Measurements from ENCODE around the gene PAQR7. TPM values are rescaled to one million over a fixed set of nuclear protein-coding genes. Genes with fewer than 3 reads are reported as not detected.

Gene PAQR7
- total RNA-seq, 2 donors from 2014 or later = 3.0 to 4.4 TPM

- H3K27ac ChIP-seq = no peak overlapping the region
- H3K27me3 ChIP-seq = no peaks in the 10 kb centered on the region
- peaks cover 30% of the 10 kb centered on the region for H3K4me1 ChIP-seq
- peaks cover 0 to 2% of the 10 kb centered on the region in 2 donors for H3K36me3 ChIP-seq (replicated peaks in 1 of 2; ENCODE audit: insufficient read depth in 1 of 2, low read depth in 2 of 2)
- ATAC-seq (no peak), DNase-seq (no peak)
- H3K4me3 ChIP-seq = no peak overlapping the region
- 90 to 93% methylated on average over 3 to 10 of the region's 10 CpGs for WGBS, 2 donors
- H3K9me3 ChIP-seq = no peaks in the 10 kb centered on the region
- intact Hi-C loops (cut with DNase I) = no loop called here
- TF ChIP-seq, protein P1, sequence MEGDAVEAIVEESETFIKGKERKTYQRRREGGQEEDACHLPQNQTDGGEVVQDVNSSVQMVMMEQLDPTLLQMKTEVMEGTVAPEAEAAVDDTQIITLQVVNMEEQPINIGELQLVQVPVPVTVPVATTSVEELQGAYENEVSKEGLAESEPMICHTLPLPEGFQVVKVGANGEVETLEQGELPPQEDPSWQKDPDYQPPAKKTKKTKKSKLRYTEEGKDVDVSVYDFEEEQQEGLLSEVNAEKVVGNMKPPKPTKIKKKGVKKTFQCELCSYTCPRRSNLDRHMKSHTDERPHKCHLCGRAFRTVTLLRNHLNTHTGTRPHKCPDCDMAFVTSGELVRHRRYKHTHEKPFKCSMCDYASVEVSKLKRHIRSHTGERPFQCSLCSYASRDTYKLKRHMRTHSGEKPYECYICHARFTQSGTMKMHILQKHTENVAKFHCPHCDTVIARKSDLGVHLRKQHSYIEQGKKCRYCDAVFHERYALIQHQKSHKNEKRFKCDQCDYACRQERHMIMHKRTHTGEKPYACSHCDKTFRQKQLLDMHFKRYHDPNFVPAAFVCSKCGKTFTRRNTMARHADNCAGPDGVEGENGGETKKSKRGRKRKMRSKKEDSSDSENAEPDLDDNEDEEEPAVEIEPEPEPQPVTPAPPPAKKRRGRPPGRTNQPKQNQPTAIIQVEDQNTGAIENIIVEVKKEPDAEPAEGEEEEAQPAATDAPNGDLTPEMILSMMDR (IDR thresholded peaks at IDR 0.05) = no peak
- no peak for TF ChIP-seq POLR2A (IDR thresholded peaks at IDR 0.05)
These were observed 48.9 kb downstream of the PAQR7 start for GRCh38 chr1:25826571-25826970.

- H3K27me3 ChIP-seq = no peaks in the 10 kb centered on the region
- H3K27ac ChIP-seq = no peak overlapping the region
- DNase-seq (no peak), ATAC-seq (no peak)
- H3K4me3 ChIP-seq = no peak overlapping the region
- no peak for TF ChIP-seq POLR2A (IDR thresholded peaks at IDR 0.05)
- 78 to 91% methylated on average over 2 of the region's 2 CpGs for WGBS, 2 donors
- H3K4me1 ChIP-seq = peaks cover 35% of the 10 kb centered on the region
- no peaks in the 10 kb centered on the region for H3K9me3 ChIP-seq
- peaks cover 0 to 2% of the 10 kb centered on the region in 2 donors for H3K36me3 ChIP-seq (replicated peaks in 1 of 2; ENCODE audit: insufficient read depth in 1 of 2, low read depth in 2 of 2)
- intact Hi-C loops (cut with DNase I) = no loop called here
These were observed 49.9 kb downstream of the PAQR7 start for GRCh38 chr1:25825605-25826004.

DNA sequence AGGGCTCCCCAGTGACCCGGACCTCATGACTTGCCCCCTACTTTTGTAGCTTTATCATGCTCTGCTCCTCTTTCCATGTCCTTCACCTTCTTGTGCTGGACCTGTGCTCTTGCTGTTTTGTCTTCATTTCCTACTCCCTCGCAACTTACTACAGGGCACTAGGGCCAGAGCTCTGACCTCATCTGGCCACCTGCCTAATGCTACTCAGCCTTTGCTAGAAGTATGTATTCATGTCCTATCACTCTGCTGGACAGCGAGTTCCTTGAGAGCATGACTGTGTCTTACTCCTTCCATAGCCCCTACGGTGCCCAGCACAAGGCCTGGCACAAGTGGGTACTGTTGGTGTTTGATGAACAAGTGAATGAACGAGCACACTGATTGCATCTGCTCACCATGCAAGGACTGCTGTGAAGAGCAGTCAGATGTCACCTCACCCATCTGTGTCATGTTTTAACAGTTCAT lies 53.8 kb downstream of the PAQR7 start:
- H3K9me3 ChIP-seq = no peaks in the 10 kb centered on the region
- H3K4me1 ChIP-seq = peaks cover 43% of the 10 kb centered on the region
- ATAC-seq = peak; percentile 21
- TF ChIP-seq, protein P1 (IDR thresholded peaks at IDR 0.05) = no peak
- TF ChIP-seq POLR2A (IDR thresholded peaks at IDR 0.05) = peak in 2 of 3 donors; percentile 37 to 45
- no peaks in the 10 kb centered on the region for H3K27me3 ChIP-seq
- DNase-seq = peak; percentile 74 to 85 (median 76)
- no peak overlapping the region for H3K4me3 ChIP-seq
- 29 to 37% methylated on average over 5 of the region's 5 CpGs for WGBS, 2 donors
- peak overlapping the region; percentile 32 to 98 (median 92) for H3K27ac ChIP-seq
- H3K36me3 ChIP-seq (replicated peaks in 1 of 2; ENCODE audit: insufficient read depth in 1 of 2, low read depth in 2 of 2) = peaks cover 0 to 1% of the 10 kb centered on the region in 2 donors
- intact Hi-C loops (cut with DNase I) = no loop called here

GRCh38 chr1:25821112-25821476 lies 54.4 kb downstream of the PAQR7 start:
- ATAC-seq (no peak), DNase-seq (no peak)
- Histone ChIP-seq H3K9me3 (no peaks in the 10 kb centered on the region), H3K36me3 (replicated peaks in 1 of 2; ENCODE audit: insufficient read depth in 1 of 2, low read depth in 2 of 2) (no peaks in the 10 kb centered on the region), H3K27me3 (no peaks in the 10 kb centered on the region), H3K27ac (peak overlapping the region; percentile 91 to 98 (median 93)), H3K4me1 (peaks cover 43% of the 10 kb centered on the region), H3K4me3 (no peak overlapping the region)
- intact Hi-C loops (cut with DNase I) = no loop called here
- no peak for TF ChIP-seq POLR2A (IDR thresholded peaks at IDR 0.05)
- TF ChIP-seq, protein P1 (IDR thresholded peaks at IDR 0.05) = no peak
- 16 to 23% methylated on average over 10 of the region's 10 CpGs for WGBS, 2 donors

GRCh38 chr1:25820247-25821111 lies 55.0 kb downstream of the PAQR7 start:
- peaks cover 0 to 1% of the 10 kb centered on the region in 2 donors for H3K36me3 ChIP-seq (replicated peaks in 1 of 2; ENCODE audit: insufficient read depth in 1 of 2, low read depth in 2 of 2)
- ATAC-seq (peak; percentile 45), DNase-seq (peak; percentile 55 to 69 (median 66))
- intact Hi-C loops (cut with DNase I) = no loop called here
- peak in 1 of 3 donors; percentile 50 for TF ChIP-seq POLR2A (IDR thresholded peaks at IDR 0.05)
- TF ChIP-seq, protein P1 (IDR thresholded peaks at IDR 0.05) = no peak
- H3K4me3 ChIP-seq = peak overlapping the region; percentile 83 to 89
- peaks cover 43% of the 10 kb centered on the region for H3K4me1 ChIP-seq
- H3K27ac ChIP-seq = peak overlapping the region; percentile 91 to 98 (median 93)
- no peaks in the 10 kb centered on the region for H3K9me3 ChIP-seq
- 1 to 3% methylated on average over 19 to 67 of the region's 67 CpGs for WGBS, 2 donors
- no peaks in the 10 kb centered on the region for H3K27me3 ChIP-seq
